CD4-positive, alpha-beta T cell (primary cell): ENCODE results near the gene ENAH. TPM values are rescaled to one million over a fixed set of nuclear protein-coding genes. Genes with fewer than 3 reads are reported as not detected.

Source experiments
- ATAC-seq: fragments of 200-7000 bp; cut with Tn5 transposase; one replicate; pipeline ENCODE4 v1.10.0; 2022; ENCODE audit warnings: mild to moderate bottlenecking; ENCODE audit not compliant: poor library complexity
- CTCF ChIA-PET: fragments of 350-600 bp; sonication (Branson Sonifier 250); formaldehyde crosslinking; loops from one replicate; lab custom pipeline; 2021; ENCODE audit warnings: antibody characterized with exemption, inconsistent platforms; lab: Charles Lee
- POLR2A ChIA-PET: fragments of 350-600 bp; sonication (Branson Sonifier 250); formaldehyde crosslinking; loops from one replicate; lab custom pipeline; 2021; ENCODE audit warnings: antibody characterized with exemption, inconsistent platforms; lab: Charles Lee
- DNase-seq, 14 experiments: peaks; one replicate each; pipeline ENCODE4 v3.0.0-alpha.2; 2013 to 2020; ENCODE audit warnings: mixed read lengths in 2 of 14
- H3K27ac ChIP-seq, 2 donors: one replicate each; pipeline versions ENCODE4 v1.5.1 to v1.7.0; 2013; ENCODE audit warnings: low read length in 2 of 2, low read depth in 1 of 2, mild to moderate bottlenecking in 1 of 2
- H3K27me3 ChIP-seq, 2 experiments: 1 replicate in 1 of 2; 2 replicates in 1 of 2; pipeline versions ENCODE4 v1.6.1 to v1.7.0; 2013; ENCODE audit warnings: low read length in 2 of 2, control low read depth in 1 of 2, mild to moderate bottlenecking in 1 of 2, moderate library complexity in 1 of 2; ENCODE audit not compliant: insufficient read depth in 2 of 2, control insufficient read depth in 1 of 2
- H3K36me3 ChIP-seq: one replicate; pipeline ENCODE4 v1.6.1; 2013; ENCODE audit warnings: low read length, control low read depth; ENCODE audit not compliant: insufficient read depth
- H3K4me1 ChIP-seq: one replicate; pipeline ENCODE4 v1.6.1; 2013; ENCODE audit warnings: low read length, control low read depth; ENCODE audit not compliant: insufficient read depth
- H3K4me3 ChIP-seq: one replicate; pipeline ENCODE4 v1.5.1; 2013; ENCODE audit warnings: mild to moderate bottlenecking, low read length, moderate library complexity
- H3K9me3 ChIP-seq, 2 experiments: 1 replicate in 1 of 2; 2 replicates in 1 of 2; pipeline versions ENCODE4 v1.6.1 to v1.7.0; 2013; ENCODE audit warnings: low read length in 2 of 2, mild to moderate bottlenecking in 2 of 2, control low read depth in 1 of 2, moderate library complexity in 1 of 2; ENCODE audit not compliant: control insufficient read depth in 1 of 2, insufficient read depth in 1 of 2
- H3K27ac Mint-ChIP-seq: one replicate; pipeline ENCODE4 v1.8.0; 2020; ENCODE audit warnings: mixed read lengths
- H3K27me3 Mint-ChIP-seq: one replicate; pipeline ENCODE4 v1.8.0; 2021; ENCODE audit warnings: mixed read lengths
- H3K36me3 Mint-ChIP-seq: one replicate; pipeline ENCODE4 v1.8.0; 2021; ENCODE audit warnings: low read depth, mixed read lengths
- H3K4me1 Mint-ChIP-seq: one replicate; pipeline ENCODE4 v1.8.0; 2021; ENCODE audit warnings: low read depth, mixed read lengths
- H3K4me3 Mint-ChIP-seq: one replicate; pipeline ENCODE4 v1.8.0; 2020; ENCODE audit warnings: mild to moderate bottlenecking, mixed read lengths
- H3K9me3 Mint-ChIP-seq: one replicate; pipeline ENCODE4 v1.8.0; 2020; ENCODE audit warnings: mixed read lengths
- intact Hi-C, 2 experiments: fragments of 100-400 bp; cut with DNase I in 1 of 2; cut with micrococcal nuclease in 1 of 2; formaldehyde crosslinking; loops; one replicate each; pipeline versions ENCODE4 v1.15.1 to v1.9.0; 2023 to 2025; cut with DNase I, micrococcal nuclease
- total RNA-seq, 174 experiments: library from RNA in 2 of 174; stranded (reverse) in 2 of 174; gene quantifications; one replicate each; pipeline ENCODE4 v1.2.3 and lab custom pipeline; 2021 to 2026
- TF ChIP-seq, protein P1 (sequence below): fragments of 200-600 bp; IDR thresholded peaks from one replicate; pipeline ENCODE4 v1.8.0; 2022; ENCODE audit warnings: antibody characterized with exemption, mild to moderate bottlenecking

Gene ENAH
- total RNA-seq, 2 experiments from 2014 or later: not detected

DNA sequence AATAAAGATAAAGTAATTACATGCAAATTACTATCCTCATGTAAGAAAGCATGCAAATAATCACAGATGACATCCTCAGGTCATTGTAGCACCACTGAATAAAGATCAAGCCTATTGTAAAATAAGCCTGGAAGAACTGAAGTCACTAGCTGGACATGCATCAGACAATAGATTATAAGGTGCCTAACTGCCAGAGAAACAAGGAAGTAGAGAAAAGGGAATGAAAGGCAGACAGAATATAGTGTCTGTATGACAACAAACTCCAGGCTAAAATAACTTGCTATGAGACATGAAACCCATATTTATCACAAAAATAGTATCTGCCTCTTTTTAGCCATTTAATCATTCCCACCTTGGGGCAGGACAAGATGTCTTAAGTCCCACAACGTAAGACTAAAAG is 108.7 kb downstream of the ENAH start:
- no peak overlapping the region for H3K4me3 Mint-ChIP-seq
- TF ChIP-seq, protein P1, sequence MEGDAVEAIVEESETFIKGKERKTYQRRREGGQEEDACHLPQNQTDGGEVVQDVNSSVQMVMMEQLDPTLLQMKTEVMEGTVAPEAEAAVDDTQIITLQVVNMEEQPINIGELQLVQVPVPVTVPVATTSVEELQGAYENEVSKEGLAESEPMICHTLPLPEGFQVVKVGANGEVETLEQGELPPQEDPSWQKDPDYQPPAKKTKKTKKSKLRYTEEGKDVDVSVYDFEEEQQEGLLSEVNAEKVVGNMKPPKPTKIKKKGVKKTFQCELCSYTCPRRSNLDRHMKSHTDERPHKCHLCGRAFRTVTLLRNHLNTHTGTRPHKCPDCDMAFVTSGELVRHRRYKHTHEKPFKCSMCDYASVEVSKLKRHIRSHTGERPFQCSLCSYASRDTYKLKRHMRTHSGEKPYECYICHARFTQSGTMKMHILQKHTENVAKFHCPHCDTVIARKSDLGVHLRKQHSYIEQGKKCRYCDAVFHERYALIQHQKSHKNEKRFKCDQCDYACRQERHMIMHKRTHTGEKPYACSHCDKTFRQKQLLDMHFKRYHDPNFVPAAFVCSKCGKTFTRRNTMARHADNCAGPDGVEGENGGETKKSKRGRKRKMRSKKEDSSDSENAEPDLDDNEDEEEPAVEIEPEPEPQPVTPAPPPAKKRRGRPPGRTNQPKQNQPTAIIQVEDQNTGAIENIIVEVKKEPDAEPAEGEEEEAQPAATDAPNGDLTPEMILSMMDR: no peak
- ATAC-seq (no peak), DNase-seq (no peak)
- intact Hi-C loops: no loop called here
- H3K4me1 Mint-ChIP-seq: peaks cover 7% of the 10 kb centered on the region
- ChIA-PET CTCF (no interaction called here), POLR2A (no interaction called here)
- Histone ChIP-seq H3K4me1 (no peaks in the 10 kb centered on the region), H3K27ac (no peak overlapping the region), H3K4me3 (no peak overlapping the region), H3K9me3 (no peaks in the 10 kb centered on the region), H3K27me3 (no peaks in the 10 kb centered on the region), H3K36me3 (no peaks in the 10 kb centered on the region)
- no peaks in the 10 kb centered on the region for H3K9me3 Mint-ChIP-seq
- peaks cover 5% of the 10 kb centered on the region for H3K27me3 Mint-ChIP-seq
- no peaks in the 10 kb centered on the region for H3K36me3 Mint-ChIP-seq
- no peak overlapping the region for H3K27ac Mint-ChIP-seq

DNA sequence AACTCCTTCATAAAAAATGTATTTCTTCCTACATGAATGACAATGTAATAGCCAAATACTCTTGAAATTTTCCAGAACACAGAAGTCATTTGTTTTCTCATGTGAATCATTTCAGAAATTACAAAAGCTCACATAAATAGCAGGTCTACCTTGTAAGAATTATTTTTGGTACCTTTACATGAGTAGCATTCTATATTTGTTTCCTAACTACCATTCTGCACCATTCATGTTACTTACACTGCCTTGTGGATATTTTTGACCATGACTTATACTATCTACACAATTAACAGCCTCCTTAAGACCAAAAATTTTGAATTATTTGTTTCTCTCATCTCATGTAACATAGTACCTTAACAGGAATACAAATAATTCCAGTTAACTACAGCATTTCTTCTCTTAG is 109.6 kb downstream of the ENAH start:
- Mint-ChIP-seq H3K4me3 (no peak overlapping the region), H3K9me3 (no peaks in the 10 kb centered on the region), H3K27ac (no peak overlapping the region), H3K36me3 (no peaks in the 10 kb centered on the region), H3K4me1 (peaks cover 7% of the 10 kb centered on the region), H3K27me3 (peaks cover 14% of the 10 kb centered on the region)
- intact Hi-C loops: no loop called here
- no peak for ATAC-seq
- DNase-seq: no peak
- CTCF ChIA-PET: no interaction called here
- POLR2A ChIA-PET: no interaction called here
- H3K4me3 ChIP-seq: no peak overlapping the region
- H3K4me1 ChIP-seq: no peaks in the 10 kb centered on the region
- H3K27ac ChIP-seq: no peak overlapping the region
- no peaks in the 10 kb centered on the region for H3K27me3 ChIP-seq
- no peaks in the 10 kb centered on the region for H3K36me3 ChIP-seq
- TF ChIP-seq, protein P1: no peak
- H3K9me3 ChIP-seq: no peaks in the 10 kb centered on the region

DNA sequence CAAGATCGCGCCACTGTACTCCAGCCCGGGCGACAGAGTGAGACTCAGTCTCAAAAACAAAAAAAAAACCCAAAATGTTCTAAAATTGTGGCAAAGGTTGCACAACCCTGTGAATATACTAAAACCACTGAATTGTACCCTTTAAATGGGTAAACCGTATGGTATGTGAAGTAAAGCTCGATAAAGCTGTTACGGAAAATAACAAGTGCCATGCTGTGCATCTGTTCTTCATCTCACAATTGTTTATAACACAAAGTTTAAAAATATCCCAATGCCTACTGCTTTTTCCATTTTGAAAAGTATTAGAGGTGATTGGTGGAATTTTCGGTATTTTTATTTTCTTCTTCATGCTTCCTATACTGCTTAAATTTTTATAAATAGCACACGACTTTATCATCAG is 111.5 kb downstream of the ENAH start:
- Mint-ChIP-seq H3K27ac (no peak overlapping the region), H3K4me1 (no peaks in the 10 kb centered on the region), H3K36me3 (no peaks in the 10 kb centered on the region), H3K4me3 (no peak overlapping the region), H3K27me3 (peaks cover 14% of the 10 kb centered on the region), H3K9me3 (no peaks in the 10 kb centered on the region)
- H3K36me3 ChIP-seq: no peaks in the 10 kb centered on the region
- H3K9me3 ChIP-seq: no peaks in the 10 kb centered on the region
- intact Hi-C loops: no loop called here
- no peaks in the 10 kb centered on the region for H3K27me3 ChIP-seq
- no peak for ATAC-seq
- H3K4me3 ChIP-seq: no peak overlapping the region
- no peak overlapping the region for H3K27ac ChIP-seq
- ChIA-PET CTCF (no interaction called here), POLR2A (no interaction called here)
- DNase-seq: no peak
- TF ChIP-seq, protein P1: no peak
- H3K4me1 ChIP-seq: no peaks in the 10 kb centered on the region
